SK-N-SH (cell line): ENCODE results near the gene FEV.

ENCODE experiments used
- CTCF ChIP-seq: fragments of 200-600 bp; sonication (generic); IDR thresholded peaks from 2 replicates; pipeline ENCODE4 v1.6.1; 2017; ENCODE audit warnings: antibody characterized with exemption, mild to moderate bottlenecking, moderate library complexity
- EP300 ChIP-seq, 2 experiments: IDR thresholded peaks; 2 replicates each; pipeline versions ENCODE4 v1.4.0 to v1.6.1; 2012; ENCODE audit warnings: borderline replicate concordance in 1 of 2, low read depth in 1 of 2, low read length in 1 of 2
- FOXJ3 ChIP-seq: sonication (generic); formaldehyde crosslinking; IDR thresholded peaks from 2 replicates; pipeline ENCODE4 v1.5.1; 2020; ENCODE audit warnings: mild to moderate bottlenecking, missing genetic modification reagents
- RFX5 ChIP-seq: IDR thresholded peaks from 2 replicates; pipeline ENCODE4 v1.6.1; 2012; ENCODE audit warnings: mild to moderate bottlenecking, improper control_type of control experiment, low read length
- RXRA ChIP-seq: IDR thresholded peaks from 2 replicates; pipeline ENCODE4 v1.4.0; 2012; ENCODE audit warnings: low read depth, mild to moderate bottlenecking, borderline replicate concordance
- TAF1 ChIP-seq: IDR thresholded peaks from 2 replicates; pipeline ENCODE4 v1.6.1; 2012; ENCODE audit warnings: low read depth, mild to moderate bottlenecking, low read length, moderate library complexity, borderline replicate concordance
- TCF12 ChIP-seq: IDR thresholded peaks from 2 replicates; pipeline ENCODE4 v1.4.0; 2012
- TEAD4 ChIP-seq: IDR thresholded peaks from 2 replicates; pipeline ENCODE4 v1.4.0; 2012; ENCODE audit warnings: mild to moderate bottlenecking, borderline replicate concordance; ENCODE audit not compliant: insufficient read depth
- USF2 ChIP-seq: fragments of 150-350 bp; IDR thresholded peaks from 2 replicates; pipeline ENCODE4 v1.6.1; 2017; ENCODE audit warnings: antibody characterized with exemption, low read length, low read depth, borderline replicate concordance

GRCh38 chr2:219001100-219001576 is 16.2 kb upstream of the FEV start:
- no peak for TF ChIP-seq TEAD4
- no peak for TF ChIP-seq CTCF
- no peak for TF ChIP-seq EP300 (IDR thresholded peaks at IDR 0.05; ENCODE audit: borderline replicate concordance in 1 of 2, low read depth in 1 of 2, low read length in 1 of 2)
- TF ChIP-seq USF2, result no peak
- TF ChIP-seq RXRA, result no peak
- TF ChIP-seq RFX5, result no peak
- TF ChIP-seq FOXJ3 (CRISPR knock-in tag), result no peak
- TF ChIP-seq TAF1, result no peak
- TF ChIP-seq TCF12, result no peak
